ENCODE results near the gene NEK1.

Gene NEK1

GRCh38 chr4:169410839-169411770, 201.3 kb downstream of the NEK1 start:
- no peaks in the 10 kb centered on the region for H3K27me3 Mint-ChIP-seq
- peak overlapping the region; percentile 20 to 89 for H3K27ac Mint-ChIP-seq
- DNase-seq = peak; percentile 5 to 34 (median 21)
- ATAC-seq (replicated peaks) = peak; percentile 97
- peak overlapping the region in 1 of 2 donors; percentile 25 for H3K4me3 Mint-ChIP-seq
- H3K9me3 Mint-ChIP-seq = no peaks in the 10 kb centered on the region
- H3K4me1 Mint-ChIP-seq (ENCODE audit: low read depth in 2 of 2) = peaks cover 5 to 8% of the 10 kb centered on the region in 2 donors
- H3K36me3 Mint-ChIP-seq (ENCODE audit: insufficient read depth) = peaks cover 3% of the 10 kb centered on the region

- Mint-ChIP-seq H3K27me3 (no peaks in the 10 kb centered on the region), H3K9me3 (no peaks in the 10 kb centered on the region), H3K27ac (no peak overlapping the region), H3K4me1 (ENCODE audit: low read depth in 2 of 2) (peaks cover 5 to 8% of the 10 kb centered on the region in 2 donors), H3K36me3 (ENCODE audit: insufficient read depth) (peaks cover 6% of the 10 kb centered on the region), H3K4me3 (no peak overlapping the region)
- no peak for DNase-seq
- ATAC-seq (replicated peaks) = no peak
These were observed 205.1 kb downstream of the NEK1 start for GRCh38 chr4:169407217-169407845.

DNA sequence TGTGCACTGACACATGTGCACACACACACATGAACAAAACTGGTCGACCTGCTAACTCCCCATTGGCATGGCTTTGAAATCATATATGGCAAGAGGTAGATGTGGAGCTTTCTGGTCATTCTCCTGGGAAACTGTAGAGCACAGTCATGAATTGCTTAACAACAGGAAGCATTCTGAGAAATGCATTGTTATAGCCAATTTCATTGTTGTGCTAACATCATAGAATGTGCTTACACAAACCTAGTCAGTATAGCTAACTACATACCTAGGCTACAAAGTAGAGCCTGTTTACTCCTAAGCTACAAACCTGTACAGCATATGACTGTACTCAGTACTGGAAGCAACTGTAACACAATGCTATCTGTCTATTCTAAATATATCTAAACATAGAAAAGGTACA, 207.4 kb downstream of the NEK1 start:
- DNase-seq (no peak), ATAC-seq (replicated peaks) (no peak)
- H3K9me3 Mint-ChIP-seq = no peaks in the 10 kb centered on the region
- H3K27me3 Mint-ChIP-seq = no peaks in the 10 kb centered on the region
- no peak overlapping the region for H3K27ac Mint-ChIP-seq
- H3K4me3 Mint-ChIP-seq = no peak overlapping the region
- peaks cover 17% of the 10 kb centered on the region for H3K36me3 Mint-ChIP-seq (ENCODE audit: insufficient read depth)
- no peaks in the 10 kb centered on the region for H3K4me1 Mint-ChIP-seq (ENCODE audit: low read depth in 2 of 2)

DNA sequence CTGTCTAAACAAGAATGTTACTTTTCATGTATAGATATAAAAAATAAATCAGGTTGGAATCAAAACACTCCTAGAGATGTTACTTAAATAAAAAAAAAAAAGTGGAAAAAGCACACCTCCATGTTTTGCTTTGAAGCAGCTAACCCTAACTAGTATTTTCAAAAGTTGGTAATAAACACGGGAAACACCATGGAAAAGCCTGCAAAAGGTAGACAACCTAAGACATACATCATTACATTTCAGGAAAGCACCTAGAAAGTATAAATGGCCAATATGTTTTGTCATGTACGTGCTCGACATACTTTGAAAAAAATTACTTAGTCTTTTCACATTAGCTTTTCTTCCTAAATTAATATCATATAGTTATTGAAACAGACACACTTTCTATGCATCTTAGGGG, 211.6 kb downstream of the NEK1 start:
- no peak for DNase-seq
- Mint-ChIP-seq H3K27me3 (no peaks in the 10 kb centered on the region), H3K4me1 (ENCODE audit: low read depth in 2 of 2) (no peaks in the 10 kb centered on the region), H3K4me3 (no peak overlapping the region), H3K9me3 (no peaks in the 10 kb centered on the region), H3K27ac (no peak overlapping the region), H3K36me3 (ENCODE audit: insufficient read depth) (peaks cover 17% of the 10 kb centered on the region)
- no peak for ATAC-seq (replicated peaks)

DNA sequence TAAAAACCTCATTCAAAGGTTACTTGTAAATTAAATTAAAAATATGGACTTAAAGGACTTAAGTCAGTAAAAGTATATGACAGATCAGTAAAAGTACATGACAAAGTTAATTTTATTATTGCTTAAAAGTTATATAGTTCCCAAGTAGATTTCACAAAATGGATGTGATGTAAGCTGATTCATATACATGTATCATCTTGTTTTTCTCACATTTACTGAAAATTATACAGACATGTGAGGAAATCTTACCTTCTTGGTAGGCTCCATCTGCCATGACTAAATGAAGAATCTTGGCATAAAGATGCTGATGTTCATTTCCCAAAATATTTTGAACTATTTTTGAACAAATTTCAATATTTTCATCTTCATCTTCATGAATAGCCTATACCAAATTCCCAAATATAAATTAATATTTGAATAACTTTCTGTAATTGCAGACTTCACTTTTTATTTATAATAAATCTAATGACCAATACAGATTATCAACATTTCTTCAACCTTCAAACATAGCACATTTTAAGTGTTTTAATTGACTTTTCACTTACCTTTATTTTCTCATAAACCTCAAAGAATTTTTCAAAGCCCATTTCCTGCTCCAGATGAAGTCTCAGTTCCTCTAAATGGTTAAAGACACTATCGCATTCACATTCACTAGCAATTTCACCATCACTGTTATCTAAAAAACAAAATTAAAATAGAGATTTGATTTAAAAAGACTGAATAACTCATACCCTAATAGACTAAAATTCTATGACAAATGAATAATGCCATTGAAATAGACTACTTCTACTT, 212.2 kb downstream of the NEK1 start:
- H3K9me3 Mint-ChIP-seq = no peaks in the 10 kb centered on the region
- H3K4me3 Mint-ChIP-seq = no peak overlapping the region
- no peaks in the 10 kb centered on the region for H3K4me1 Mint-ChIP-seq (ENCODE audit: low read depth in 2 of 2)
- ATAC-seq (replicated peaks) (no peak), DNase-seq (no peak)
- no peak overlapping the region for H3K27ac Mint-ChIP-seq
- H3K27me3 Mint-ChIP-seq = no peaks in the 10 kb centered on the region
- peaks cover 17% of the 10 kb centered on the region for H3K36me3 Mint-ChIP-seq (ENCODE audit: insufficient read depth)

- Mint-ChIP-seq H3K4me3 (no peak overlapping the region), H3K36me3 (ENCODE audit: insufficient read depth) (peaks cover 14% of the 10 kb centered on the region), H3K27me3 (no peaks in the 10 kb centered on the region), H3K9me3 (no peaks in the 10 kb centered on the region), H3K27ac (no peak overlapping the region), H3K4me1 (ENCODE audit: low read depth in 2 of 2) (no peaks in the 10 kb centered on the region)
- no peak for DNase-seq
- no peak for ATAC-seq (replicated peaks)
These were observed 214.1 kb downstream of the NEK1 start for GRCh38 chr4:169398316-169398715.

- DNase-seq (no peak), ATAC-seq (replicated peaks) (no peak)
- Mint-ChIP-seq H3K27me3 (no peaks in the 10 kb centered on the region), H3K4me3 (no peak overlapping the region), H3K27ac (no peak overlapping the region), H3K4me1 (ENCODE audit: low read depth in 2 of 2) (no peaks in the 10 kb centered on the region), H3K9me3 (no peaks in the 10 kb centered on the region), H3K36me3 (ENCODE audit: insufficient read depth) (peaks cover 14% of the 10 kb centered on the region)
These were observed 214.6 kb downstream of the NEK1 start for GRCh38 chr4:169397762-169398161.

GRCh38 chr4:169385376-169385775, 227.0 kb downstream of the NEK1 start:
- no peaks in the 10 kb centered on the region for H3K4me1 Mint-ChIP-seq (ENCODE audit: low read depth in 2 of 2)
- no peak overlapping the region for H3K4me3 Mint-ChIP-seq
- H3K27me3 Mint-ChIP-seq = no peaks in the 10 kb centered on the region
- no peak overlapping the region for H3K27ac Mint-ChIP-seq
- H3K36me3 Mint-ChIP-seq (ENCODE audit: insufficient read depth) = no peaks in the 10 kb centered on the region
- peaks cover 0 to 5% of the 10 kb centered on the region in 2 donors for H3K9me3 Mint-ChIP-seq
- no peak for ATAC-seq (replicated peaks)
- no peak for DNase-seq

DNA sequence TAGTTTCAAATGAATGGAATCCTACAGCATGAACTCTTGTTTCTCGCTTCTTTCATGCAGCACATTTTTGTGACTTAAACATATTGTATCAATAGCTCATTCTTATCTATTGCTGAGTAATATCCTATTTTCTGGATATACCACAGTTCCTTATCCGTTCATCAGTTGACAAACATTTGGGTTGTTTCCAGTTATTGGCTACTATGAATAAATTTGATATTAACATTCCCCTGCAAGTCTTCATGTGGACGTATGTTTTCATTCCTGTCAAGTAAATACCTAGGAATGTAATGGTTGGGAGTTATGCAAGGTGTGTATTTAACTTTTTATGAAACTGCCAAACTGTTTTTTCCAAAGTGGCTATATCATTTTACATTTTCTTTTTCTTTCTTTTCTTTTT, 227.6 kb downstream of the NEK1 start:
- no peaks in the 10 kb centered on the region for H3K27me3 Mint-ChIP-seq
- no peaks in the 10 kb centered on the region for H3K4me1 Mint-ChIP-seq (ENCODE audit: low read depth in 2 of 2)
- peaks cover 0 to 5% of the 10 kb centered on the region in 2 donors for H3K9me3 Mint-ChIP-seq
- ATAC-seq (replicated peaks) = no peak
- no peak overlapping the region for H3K4me3 Mint-ChIP-seq
- DNase-seq = no peak
- no peak overlapping the region for H3K27ac Mint-ChIP-seq
- H3K36me3 Mint-ChIP-seq (ENCODE audit: insufficient read depth) = no peaks in the 10 kb centered on the region

DNA sequence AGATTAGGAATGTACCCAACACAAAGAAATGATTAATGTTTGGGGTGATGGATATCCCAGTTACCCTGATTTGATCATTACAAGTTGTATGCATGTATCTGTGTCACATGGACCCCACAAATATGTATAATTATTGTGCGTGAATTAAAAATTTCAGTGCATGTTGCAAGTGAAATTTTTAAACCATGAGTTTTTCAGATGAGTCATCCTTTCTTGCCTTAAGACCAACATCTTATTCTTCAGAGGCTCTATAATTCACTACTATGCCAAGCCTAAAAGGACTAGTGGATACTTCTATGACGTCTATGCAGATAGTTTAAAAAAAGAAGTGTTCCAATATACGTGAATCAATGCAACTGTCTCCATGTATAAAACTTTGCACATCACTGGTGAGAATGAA, 228.7 kb downstream of the NEK1 start:
- Mint-ChIP-seq H3K36me3 (ENCODE audit: insufficient read depth) (no peaks in the 10 kb centered on the region), H3K4me1 (ENCODE audit: low read depth in 2 of 2) (no peaks in the 10 kb centered on the region), H3K27me3 (no peaks in the 10 kb centered on the region)

DNA sequence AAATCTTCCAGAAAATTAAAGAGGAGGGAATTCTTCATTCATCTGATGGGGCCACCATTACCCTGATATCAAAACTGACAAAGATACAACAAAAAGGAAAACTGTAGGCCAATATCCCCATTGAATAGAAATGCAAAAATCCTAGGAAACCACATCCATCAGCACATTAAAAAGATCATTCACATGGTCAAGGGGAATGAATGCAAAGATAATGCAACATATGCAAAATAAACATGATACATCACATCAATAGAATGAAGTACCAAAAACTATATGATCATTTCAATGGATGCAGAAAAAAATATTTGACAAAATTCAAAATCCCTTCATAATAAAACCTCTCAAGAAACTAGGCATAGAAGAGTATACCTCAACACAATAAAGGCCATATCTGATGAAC, 232.7 kb downstream of the NEK1 start:
- Mint-ChIP-seq H3K27ac (no peak overlapping the region), H3K27me3 (no peaks in the 10 kb centered on the region), H3K36me3 (ENCODE audit: insufficient read depth) (no peaks in the 10 kb centered on the region), H3K4me1 (ENCODE audit: low read depth in 2 of 2) (no peaks in the 10 kb centered on the region), H3K9me3 (peaks cover 3 to 11% of the 10 kb centered on the region in 2 donors), H3K4me3 (no peak overlapping the region)
- DNase-seq = no peak
- ATAC-seq (replicated peaks) = no peak

More for the DNA sequence above, 228.7 kb downstream of the NEK1 start:
- H3K9me3 Mint-ChIP-seq = peaks cover 0 to 4% of the 10 kb centered on the region in 2 donors
- H3K27ac Mint-ChIP-seq = no peak overlapping the region
- DNase-seq = no peak
- no peak overlapping the region for H3K4me3 Mint-ChIP-seq
- ATAC-seq (replicated peaks) = no peak

DNA sequence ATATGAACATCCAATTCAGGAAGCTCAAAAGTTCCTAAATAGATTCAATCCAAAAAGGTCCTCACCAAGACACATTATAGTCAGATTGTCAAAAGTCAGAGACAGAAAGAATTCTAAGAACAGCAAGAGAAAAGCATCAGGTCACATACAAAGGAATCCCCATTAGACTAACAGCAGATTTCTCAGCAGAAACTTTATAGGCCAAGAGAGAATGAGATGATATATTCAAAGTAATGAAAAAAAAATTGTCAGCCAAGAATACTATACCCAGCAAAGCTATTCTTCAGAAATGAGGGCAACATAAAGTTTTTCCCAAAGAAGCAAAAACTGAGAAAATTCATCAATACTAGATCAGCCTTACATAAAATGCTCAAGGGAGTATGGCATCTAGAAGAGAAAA, 235.0 kb downstream of the NEK1 start:
- ATAC-seq (replicated peaks) (no peak), DNase-seq (no peak)
- Mint-ChIP-seq H3K4me3 (no peak overlapping the region), H3K36me3 (ENCODE audit: insufficient read depth) (no peaks in the 10 kb centered on the region), H3K9me3 (peaks cover 3 to 11% of the 10 kb centered on the region in 2 donors), H3K4me1 (ENCODE audit: low read depth in 2 of 2) (no peaks in the 10 kb centered on the region), H3K27me3 (no peaks in the 10 kb centered on the region), H3K27ac (no peak overlapping the region)

DNA sequence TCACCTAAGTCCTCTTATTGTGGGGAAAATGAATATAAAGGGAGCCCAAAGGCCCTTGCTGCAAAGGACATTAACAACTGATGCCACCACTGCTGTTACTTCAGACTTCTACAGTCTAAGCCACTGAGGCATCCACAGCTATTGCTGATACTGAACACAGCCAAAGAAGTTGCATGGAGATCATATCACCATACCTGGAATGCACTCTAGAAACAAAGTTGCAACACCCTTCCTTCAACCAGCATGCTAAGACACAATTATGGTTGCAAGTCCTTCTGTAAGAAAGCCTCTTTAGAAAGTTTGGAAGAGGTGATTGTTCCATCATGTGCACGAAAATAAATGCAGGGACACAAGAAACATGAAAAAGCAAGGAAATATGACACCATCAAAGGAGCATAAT, 236.0 kb downstream of the NEK1 start:
- ATAC-seq (replicated peaks) (no peak), DNase-seq (no peak)
- Mint-ChIP-seq H3K27ac (no peak overlapping the region), H3K4me3 (no peak overlapping the region), H3K4me1 (ENCODE audit: low read depth in 2 of 2) (no peaks in the 10 kb centered on the region), H3K36me3 (ENCODE audit: insufficient read depth) (no peaks in the 10 kb centered on the region), H3K9me3 (peaks cover 3 to 11% of the 10 kb centered on the region in 2 donors), H3K27me3 (no peaks in the 10 kb centered on the region)

Measured in effector memory CD8-positive, alpha-beta T cell (primary cell).